Frontal cortex (tissue), 4 donors: ENCODE data around the gene CLRN2. TPM values are rescaled to one million over a fixed set of nuclear protein-coding genes. Genes with fewer than 3 reads are reported as not detected.
"Not testable (repeated sequence)": the region's sequence is repeated elsewhere in the genome, so short reads cannot be mapped to it uniquely, and the experiment has no call there.

Experiments used
- DNase-seq, 2 donors: peaks; one replicate each; pipeline ENCODE4 v3.0.0; 2012; ENCODE audit warnings: low spot score in 2 of 2
- FAIRE-seq: peaks from 2 replicates; lab custom pipeline; 2012; peaks lifted over from hg19 to GRCh38; lab: Jason Lieb, UNC
- total RNA-seq: library from RNA; depleted of rRNA; stranded (reverse); fragments of >200 nt; gene quantifications from one replicate; pipeline ENCODE4 v1.2.3, GENCODE V29; 2014
- donor health status: control.
- donor health status: control.
- donor health status: control.

The CLRN2 gene
- total RNA-seq, 1 donor from 2014 or later: not detected

DNA sequence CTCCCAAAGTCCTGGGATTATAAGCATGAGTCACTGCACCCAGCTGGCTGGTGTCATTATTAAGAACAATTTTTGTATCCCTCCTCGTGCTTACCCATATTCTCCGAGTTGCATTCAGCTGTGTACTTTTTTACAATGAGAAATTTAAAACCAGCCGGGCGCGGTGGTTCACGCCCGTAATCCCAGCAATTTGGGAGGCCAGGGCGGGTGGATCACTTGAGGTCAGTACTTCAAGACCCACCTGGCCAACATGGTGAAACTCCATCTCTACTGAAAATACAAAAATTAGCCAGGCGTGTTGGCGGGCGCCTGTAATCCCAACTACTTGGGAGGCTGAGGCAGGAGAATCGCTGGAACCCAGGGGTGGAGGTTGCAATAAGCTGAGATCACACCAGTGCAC, 60.2 kb downstream of the CLRN2 start:
- FAIRE-seq, DNase-seq: not testable (repeated sequence)

Other genes with a start within 250 kb of the CLRN2 start
- 52.2 TPM for gene QDPR, start 3.1 kb upstream of the CLRN2 start, total RNA-seq
- gene LAP3, start 62.0 kb downstream of the CLRN2 start, total RNA-seq: 45.2 TPM
- gene MED28, start 99.5 kb downstream of the CLRN2 start, total RNA-seq: 26.5 TPM